ENCODE results near the gene PTPRD.
"Not testable (repeated sequence)": the region's sequence is repeated elsewhere in the genome, so short reads cannot be mapped to it uniquely, and the experiment has no call there.

Gene PTPRD

GRCh38 chr9:8946461-8946860 is 1666.3 kb downstream of the PTPRD start:
- no peak for DNase-seq

- DNase-seq = no peak
These were observed 1669.4 kb downstream of the PTPRD start for GRCh38 chr9:8943392-8943791.

- DNase-seq = no peak
These were observed 1672.2 kb downstream of the PTPRD start for GRCh38 chr9:8940650-8941049.

GRCh38 chr9:8926461-8926860 is 1686.3 kb downstream of the PTPRD start:
- no peak for DNase-seq

GRCh38 chr9:8924562-8924961 is 1688.2 kb downstream of the PTPRD start:
- no peak for DNase-seq

GRCh38 chr9:8920478-8921183 is 1692.2 kb downstream of the PTPRD start:
- not testable (repeated sequence) for DNase-seq

- no peak for DNase-seq
These were observed 1694.7 kb downstream of the PTPRD start for GRCh38 chr9:8917956-8918739.

GRCh38 chr9:8916771-8917170 is 1696.0 kb downstream of the PTPRD start:
- no peak for DNase-seq

GRCh38 chr9:8907868-8908267 is 1704.9 kb downstream of the PTPRD start:
- no peak for DNase-seq

GRCh38 chr9:8905731-8906130 is 1707.1 kb downstream of the PTPRD start:
- DNase-seq = no peak

- no peak for DNase-seq
These were observed 1707.9 kb downstream of the PTPRD start for GRCh38 chr9:8904771-8905515.

GRCh38 chr9:8903077-8903476 is 1709.7 kb downstream of the PTPRD start:
- DNase-seq = no peak

GRCh38 chr9:8901146-8901545 is 1711.7 kb downstream of the PTPRD start:
- DNase-seq = no peak

- no peak for DNase-seq
These were observed 1713.3 kb downstream of the PTPRD start for GRCh38 chr9:8899511-8899910.

- no peak for DNase-seq
These were observed 1717.0 kb downstream of the PTPRD start for GRCh38 chr9:8895861-8896224.

GRCh38 chr9:8895106-8895860 is 1717.5 kb downstream of the PTPRD start:
- DNase-seq = no peak

GRCh38 chr9:8890695-8891094 is 1722.1 kb downstream of the PTPRD start:
- DNase-seq = no peak

GRCh38 chr9:8889100-8889499 is 1723.7 kb downstream of the PTPRD start:
- no peak for DNase-seq

- no peak for DNase-seq
These were observed 1724.2 kb downstream of the PTPRD start for GRCh38 chr9:8888591-8888990.

GRCh38 chr9:8887369-8887768 is 1725.4 kb downstream of the PTPRD start:
- DNase-seq = no peak

GRCh38 chr9:8883321-8883720 is 1729.5 kb downstream of the PTPRD start:
- DNase-seq = no peak

- no peak for DNase-seq
These were observed 1732.7 kb downstream of the PTPRD start for GRCh38 chr9:8880060-8880459.

GRCh38 chr9:8879284-8879683 is 1733.5 kb downstream of the PTPRD start:
- no peak for DNase-seq

Measured in activated T-cell treated with anti-CD3 and anti-CD28 coated beads for 4 hours (primary cell).